WTC11 (cell line): ENCODE measurements around the gene MCM10. TPM values are rescaled to one million over a fixed set of nuclear protein-coding genes. Genes with fewer than 3 reads are reported as not detected.
A peak's percentile ranks its signal among the peaks of the same experiment; 100 is the strongest.

Experiments
- ATAC-seq: fragments of 200-7000 bp; cut with Tn5 transposase; 2 replicates; pipeline ENCODE4 v1.10.0; 2021; ENCODE audit warnings: mild to moderate bottlenecking, moderate library complexity
- Bru-seq: library from RNA; stranded (reverse); fragments of 400-500 nt; gene quantifications from one replicate; lab custom pipeline; 2021; lab: Mats Ljungman, UMichigan
- CTCF ChIA-PET: fragments of 300-600 bp; sonication (Branson Sonifier 250); formaldehyde crosslinking; loops from one replicate; lab custom pipeline; 2021; ENCODE audit warnings: antibody characterized with exemption; lab: Charles Lee
- POLR2A ChIA-PET: fragments of 350-600 bp; sonication (Branson Sonifier 250); formaldehyde crosslinking; loops from one replicate; lab custom pipeline; 2021; ENCODE audit warnings: antibody characterized with exemption; lab: Charles Lee
- DNase-seq: peaks from one replicate; pipeline ENCODE4 v3.0.0; 2021; ENCODE audit warnings: low spot score
- H3K27ac Mint-ChIP-seq: 2 replicates; pipeline ENCODE4 v1.8.0; 2021; ENCODE audit warnings: mixed read lengths
- H3K27me3 Mint-ChIP-seq: 2 replicates; pipeline ENCODE4 v1.8.0; 2021; ENCODE audit warnings: low read depth, mild to moderate bottlenecking, moderate library complexity, mixed read lengths
- H3K36me3 Mint-ChIP-seq: 2 replicates; pipeline ENCODE4 v1.8.0; 2021; ENCODE audit warnings: mixed read lengths
- H3K4me1 Mint-ChIP-seq: 2 replicates; pipeline ENCODE4 v1.8.0; 2022; ENCODE audit warnings: mixed read lengths
- H3K4me3 Mint-ChIP-seq: 2 replicates; pipeline ENCODE4 v1.8.0; 2021; ENCODE audit warnings: mild to moderate bottlenecking, moderate library complexity, mixed read lengths
- H3K9me3 Mint-ChIP-seq: 2 replicates; pipeline ENCODE4 v1.8.0; 2021; ENCODE audit warnings: mixed read lengths
- ATF1 ChIP-seq: sonication (generic); formaldehyde crosslinking; IDR thresholded peaks from 2 replicates; pipeline ENCODE4 v1.8.1; 2023; ENCODE audit warnings: mild to moderate bottlenecking, moderate library complexity, missing genetic modification reagents
- ELF4 ChIP-seq: sonication (generic); formaldehyde crosslinking; IDR thresholded peaks from 2 replicates; pipeline ENCODE4 v1.8.1; 2022; ENCODE audit warnings: low read depth, mild to moderate bottlenecking, moderate library complexity, missing genetic modification reagents
- IRF2 ChIP-seq: sonication (generic); formaldehyde crosslinking; IDR thresholded peaks from 2 replicates; pipeline ENCODE4 v1.8.0; 2022; ENCODE audit warnings: low read depth, missing genetic modification reagents, borderline replicate concordance
- JUN ChIP-seq: sonication (generic); formaldehyde crosslinking; IDR thresholded peaks from 2 replicates; pipeline ENCODE4 v1.8.0; 2023; ENCODE audit warnings: mild to moderate bottlenecking, missing genetic modification reagents
- MLX ChIP-seq: sonication (generic); formaldehyde crosslinking; IDR thresholded peaks from 2 replicates; pipeline ENCODE4 v1.8.1; 2023; ENCODE audit warnings: mild to moderate bottlenecking, missing genetic modification reagents, moderate library complexity
- MXD4 ChIP-seq: fragments of 250-450 bp; sonication (Bioruptor Pico); IDR thresholded peaks from 2 replicates; pipeline ENCODE4 v1.8.0; 2021; ENCODE audit warnings: mild to moderate bottlenecking, moderate library complexity, borderline replicate concordance
- NFATC4 ChIP-seq: fragments of 250-450 bp; sonication (Bioruptor Pico); IDR thresholded peaks from 2 replicates; pipeline ENCODE4 v1.9.0; 2021; ENCODE audit warnings: mild to moderate bottlenecking
- NFYB ChIP-seq: sonication (generic); formaldehyde crosslinking; conservative IDR thresholded peaks from 2 replicates; pipeline ENCODE4 v1.8.0; 2022; ENCODE audit warnings: low read depth, missing genetic modification reagents
- NR1H2 ChIP-seq: sonication (generic); formaldehyde crosslinking; IDR thresholded peaks from 2 replicates; pipeline ENCODE4 v1.9.0; 2021; ENCODE audit warnings: mild to moderate bottlenecking, moderate library complexity, missing genetic modification reagents
- SMAD3 ChIP-seq: sonication (generic); formaldehyde crosslinking; IDR thresholded peaks from 2 replicates; pipeline ENCODE4 v1.8.0; 2022; ENCODE audit warnings: missing genetic modification reagents, mild to moderate bottlenecking, borderline replicate concordance
- SP1 ChIP-seq: sonication (generic); formaldehyde crosslinking; conservative IDR thresholded peaks from 2 replicates; pipeline ENCODE4 v1.8.1; 2022; ENCODE audit warnings: missing genetic modification reagents
- STAT6 ChIP-seq: sonication (generic); formaldehyde crosslinking; conservative IDR thresholded peaks from 2 replicates; pipeline ENCODE4 v1.8.1; 2023; ENCODE audit warnings: mild to moderate bottlenecking, low read depth, missing genetic modification reagents, moderate library complexity
- TEAD1 ChIP-seq: sonication (generic); formaldehyde crosslinking; IDR thresholded peaks from 2 replicates; pipeline ENCODE4 v1.8.0; 2022; ENCODE audit warnings: mild to moderate bottlenecking, missing genetic modification reagents
- ZBTB21 ChIP-seq: sonication (generic); formaldehyde crosslinking; IDR thresholded peaks from 2 replicates; pipeline ENCODE4 v1.8.1; 2023; ENCODE audit warnings: mild to moderate bottlenecking, missing genetic modification reagents, borderline replicate concordance
- ZNF232 ChIP-seq: sonication (generic); formaldehyde crosslinking; IDR thresholded peaks from 2 replicates; pipeline ENCODE4 v1.8.0; 2022; ENCODE audit warnings: mild to moderate bottlenecking, missing genetic modification reagents
- ZNF263 ChIP-seq: sonication (generic); formaldehyde crosslinking; IDR thresholded peaks from 2 replicates; pipeline ENCODE4 v1.8.1; 2022; ENCODE audit warnings: low read depth, mild to moderate bottlenecking, moderate library complexity, missing genetic modification reagents
- ZNF317 ChIP-seq: sonication (generic); formaldehyde crosslinking; IDR thresholded peaks from 2 replicates; pipeline ENCODE4 v1.8.1; 2023; ENCODE audit warnings: low read depth, mild to moderate bottlenecking, moderate library complexity, missing genetic modification reagents, borderline replicate concordance
- ZNF423 ChIP-seq: fragments of 250-450 bp; sonication (Bioruptor Pico); IDR thresholded peaks from 2 replicates; pipeline ENCODE4 v2.1.2; 2022; ENCODE audit warnings: mild to moderate bottlenecking, moderate library complexity
- long read RNA-seq, 3 experiments: library from RNA in 1 of 3; library from capped mRNA in 1 of 3; library from polyadenylated mRNA in 1 of 3; unstranded in 2 of 3; stranded (forward) in 1 of 3; transcript quantifications; one replicate each; pipeline ENCODE4 v2.0.0, GENCODE V29; 2021
- total RNA-seq: library from RNA; stranded (reverse); gene quantifications from 3 replicates; pipeline ENCODE4 v1.2.3, GENCODE V29; 2021
- TF ChIP-seq, protein P1 (sequence below): sonication (generic); formaldehyde crosslinking; IDR thresholded peaks from 2 replicates; pipeline ENCODE4 v1.8.1; 2022; ENCODE audit warnings: mild to moderate bottlenecking, moderate library complexity, missing genetic modification reagents
- TF ChIP-seq, protein P2 (sequence below): sonication (generic); formaldehyde crosslinking; IDR thresholded peaks from 2 replicates; pipeline ENCODE4 v1.8.1; 2022; ENCODE audit warnings: mild to moderate bottlenecking, missing genetic modification reagents, moderate library complexity, borderline replicate concordance
- TF ChIP-seq, protein P3 (sequence below): sonication (generic); formaldehyde crosslinking; IDR thresholded peaks from 2 replicates; pipeline ENCODE4 v1.8.1; 2022; ENCODE audit warnings: low read depth, mild to moderate bottlenecking, moderate library complexity, missing genetic modification reagents, borderline replicate concordance
- TF ChIP-seq, protein P4 (sequence below): sonication (generic); formaldehyde crosslinking; IDR thresholded peaks from 2 replicates; pipeline ENCODE4 v1.8.0; 2022; ENCODE audit warnings: mild to moderate bottlenecking, missing genetic modification reagents
- TF ChIP-seq, protein P5 (sequence below): fragments of 250-450 bp; sonication (Bioruptor Pico); IDR thresholded peaks from 2 replicates; pipeline ENCODE4 v1.9.0; 2021; ENCODE audit warnings: mild to moderate bottlenecking

MCM10 gene
- total RNA-seq (40.7 to 44.3 TPM (median 42.4 TPM) in 3 replicates), Bru-seq, nascent RNA (percentile 86 among the genes with signal in this experiment)
- long read RNA-seq, experiment 1, full-length matches to known transcripts = 178 of 258 reads
- long read RNA-seq, experiment 1, partial matches to known transcripts = 56 of 258 reads
- long read RNA-seq, experiment 1, other reads (novel, unspliced or antisense) = 24 of 258 reads
- long read RNA-seq, experiment 2, full-length matches to known transcripts = 4 of 29 reads
- long read RNA-seq, experiment 2, partial matches to known transcripts = 18 of 29 reads
- long read RNA-seq, experiment 2, other reads (novel, unspliced or antisense) = 7 of 29 reads
- long read RNA-seq, experiment 3, full-length matches to known transcripts = 5 of 16 reads
- long read RNA-seq, experiment 3, partial matches to known transcripts = 7 of 16 reads
- long read RNA-seq, experiment 3, other reads (novel, unspliced or antisense) = 4 of 16 reads

DNA sequence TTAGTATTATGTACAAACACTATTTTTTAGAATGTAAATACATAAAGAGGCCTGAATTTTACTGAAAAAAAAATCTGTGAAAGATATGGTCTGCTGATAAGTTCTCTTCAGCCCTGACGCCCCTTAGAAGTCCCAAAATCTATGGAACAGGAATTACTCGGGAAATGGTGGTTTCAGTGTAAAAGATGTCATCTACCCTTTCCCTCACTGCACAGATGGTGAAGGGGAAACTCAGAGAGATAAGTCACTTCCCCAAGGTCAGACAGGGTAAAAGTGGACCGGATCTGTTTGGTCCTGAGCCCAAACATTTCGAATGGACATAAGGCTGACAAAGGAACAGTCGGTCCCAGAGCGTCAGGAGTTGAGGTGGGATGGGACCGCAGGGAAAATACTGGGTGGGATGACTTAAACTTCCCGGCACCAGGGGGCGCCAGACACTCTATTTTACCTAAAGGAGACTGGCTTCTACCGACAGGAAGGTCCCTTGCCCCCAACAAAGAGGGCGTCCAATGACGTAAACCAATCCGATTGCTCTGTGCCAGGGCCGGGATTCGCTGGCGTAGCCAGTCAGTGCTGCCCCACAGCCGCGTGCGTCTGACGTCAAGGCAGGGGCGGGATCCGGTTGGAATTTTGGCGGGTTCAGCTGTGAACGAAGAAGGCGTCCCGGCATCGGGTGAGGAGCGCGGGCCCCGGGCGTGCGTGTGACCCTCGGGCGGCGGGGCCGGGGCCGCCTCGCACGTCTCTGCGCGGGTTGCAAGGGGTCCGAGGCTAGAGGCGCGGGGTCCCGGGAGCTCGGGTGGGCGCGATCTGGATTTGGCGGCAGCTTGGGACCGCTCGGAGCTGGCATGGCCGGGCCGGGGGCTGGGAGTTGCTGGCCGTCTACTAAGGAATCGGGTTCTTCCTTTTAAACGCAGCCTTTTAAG is at the start of gene MCM10:
Gene MCM10 (plus strand): TSS at position 625 of the 923 bp plus-strand sequence. CDS start 2,645 bp downstream, outside the sequence.
- ATAC-seq (peak; percentile 99), DNase-seq (peak; percentile 99)
- no peaks in the 10 kb centered on the region for H3K9me3 Mint-ChIP-seq
- H3K36me3 Mint-ChIP-seq = peaks cover 16% of the 10 kb centered on the region
- H3K27me3 Mint-ChIP-seq = no peaks in the 10 kb centered on the region; the same call in 1 of the 2 replicates
- H3K4me1 Mint-ChIP-seq = peaks cover 10% of the 10 kb centered on the region
- peak within 1 kb of the TSS; percentile 79 for H3K4me3 Mint-ChIP-seq
- POLR2A ChIA-PET = interaction anchor here (0.8 to 1.6 kb wide), 3 partner anchors 141 to 279 kb away, joined by 3 to 4 read pairs (median 3); no protein-coding TSS in a partner anchor
- CTCF ChIA-PET = interaction anchor here (0.6 to 2.3 kb wide), 21 partner anchors 10 to 426 kb away, joined by 3 to 16 read pairs (median 4); partner anchors contain the start of gene PRPF18
- peak within 1 kb of the TSS; percentile 36 for H3K27ac Mint-ChIP-seq
- TF ChIP-seq ZNF317 (CRISPR knock-in tag) (no peak), STAT6 (CRISPR knock-in tag) (no peak), IRF2 (CRISPR knock-in tag) (no peak), SMAD3 (CRISPR knock-in tag) (no peak), ZNF232 (CRISPR knock-in tag) (no peak), JUN (CRISPR knock-in tag) (no peak), NFYB (peak; percentile 83), ZNF263 (CRISPR knock-in tag) (no peak), MLX (CRISPR knock-in tag) (no peak), ELF4 (CRISPR knock-in tag) (0 out of 2 replicates have a peak, but pooled peaks have one; percentile 40), ZNF423 (CRISPR knock-in tag) (no peak), ATF1 (CRISPR knock-in tag) (no peak; the same call in 1 of the 2 replicates), NR1H2 (no peak), NFATC4 (CRISPR knock-in tag) (no peak), TEAD1 (CRISPR knock-in tag) (no peak), SP1 (CRISPR knock-in tag) (peak; percentile 97), MXD4 (no peak), ZBTB21 (CRISPR knock-in tag) (no peak)
- TF ChIP-seq, protein P1, sequence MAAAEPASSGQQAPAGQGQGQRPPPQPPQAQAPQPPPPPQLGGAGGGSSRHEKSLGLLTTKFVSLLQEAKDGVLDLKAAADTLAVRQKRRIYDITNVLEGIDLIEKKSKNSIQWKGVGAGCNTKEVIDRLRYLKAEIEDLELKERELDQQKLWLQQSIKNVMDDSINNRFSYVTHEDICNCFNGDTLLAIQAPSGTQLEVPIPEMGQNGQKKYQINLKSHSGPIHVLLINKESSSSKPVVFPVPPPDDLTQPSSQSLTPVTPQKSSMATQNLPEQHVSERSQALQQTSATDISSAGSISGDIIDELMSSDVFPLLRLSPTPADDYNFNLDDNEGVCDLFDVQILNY = peak; percentile 95
- TF ChIP-seq, protein P2, sequence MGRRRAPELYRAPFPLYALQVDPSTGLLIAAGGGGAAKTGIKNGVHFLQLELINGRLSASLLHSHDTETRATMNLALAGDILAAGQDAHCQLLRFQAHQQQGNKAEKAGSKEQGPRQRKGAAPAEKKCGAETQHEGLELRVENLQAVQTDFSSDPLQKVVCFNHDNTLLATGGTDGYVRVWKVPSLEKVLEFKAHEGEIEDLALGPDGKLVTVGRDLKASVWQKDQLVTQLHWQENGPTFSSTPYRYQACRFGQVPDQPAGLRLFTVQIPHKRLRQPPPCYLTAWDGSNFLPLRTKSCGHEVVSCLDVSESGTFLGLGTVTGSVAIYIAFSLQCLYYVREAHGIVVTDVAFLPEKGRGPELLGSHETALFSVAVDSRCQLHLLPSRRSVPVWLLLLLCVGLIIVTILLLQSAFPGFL (CRISPR knock-in tag) = no peak
- TF ChIP-seq, protein P3, sequence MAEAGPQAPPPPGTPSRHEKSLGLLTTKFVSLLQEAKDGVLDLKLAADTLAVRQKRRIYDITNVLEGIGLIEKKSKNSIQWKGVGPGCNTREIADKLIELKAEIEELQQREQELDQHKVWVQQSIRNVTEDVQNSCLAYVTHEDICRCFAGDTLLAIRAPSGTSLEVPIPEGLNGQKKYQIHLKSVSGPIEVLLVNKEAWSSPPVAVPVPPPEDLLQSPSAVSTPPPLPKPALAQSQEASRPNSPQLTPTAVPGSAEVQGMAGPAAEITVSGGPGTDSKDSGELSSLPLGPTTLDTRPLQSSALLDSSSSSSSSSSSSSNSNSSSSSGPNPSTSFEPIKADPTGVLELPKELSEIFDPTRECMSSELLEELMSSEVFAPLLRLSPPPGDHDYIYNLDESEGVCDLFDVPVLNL (CRISPR knock-in tag) = peak; percentile 93
- TF ChIP-seq, protein P4, sequence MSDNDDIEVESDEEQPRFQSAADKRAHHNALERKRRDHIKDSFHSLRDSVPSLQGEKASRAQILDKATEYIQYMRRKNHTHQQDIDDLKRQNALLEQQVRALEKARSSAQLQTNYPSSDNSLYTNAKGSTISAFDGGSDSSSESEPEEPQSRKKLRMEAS = peak; percentile 87
- TF ChIP-seq, protein P5, sequence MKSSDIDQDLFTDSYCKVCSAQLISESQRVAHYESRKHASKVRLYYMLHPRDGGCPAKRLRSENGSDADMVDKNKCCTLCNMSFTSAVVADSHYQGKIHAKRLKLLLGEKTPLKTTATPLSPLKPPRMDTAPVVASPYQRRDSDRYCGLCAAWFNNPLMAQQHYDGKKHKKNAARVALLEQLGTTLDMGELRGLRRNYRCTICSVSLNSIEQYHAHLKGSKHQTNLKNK (CRISPR knock-in tag) = no peak
